Activated CD8-positive, alpha-beta memory T cell treated with anti-CD3 and anti-CD28 coated beads, Interleukin-2, amount 50 U/mL, for 24 hours (primary cell): ENCODE measurements around the gene HSD17B11.
"Not testable (repeated sequence)": the region's sequence is repeated elsewhere in the genome, so short reads cannot be mapped to it uniquely, and the experiment has no call there.

Experiments
- DNase-seq: peaks from one replicate; pipeline ENCODE4 v3.0.0-alpha.2; 2020; ENCODE audit errors: extremely low read depth

HSD17B11 gene

GRCh38 chr4:87356832-87357526, 34.0 kb downstream of the HSD17B11 start:
- DNase-seq, result no peak

GRCh38 chr4:87354168-87355102, 36.6 kb downstream of the HSD17B11 start:
- no peak for DNase-seq

GRCh38 chr4:87353592-87353991, 37.4 kb downstream of the HSD17B11 start:
- no peak for DNase-seq

- no peak for DNase-seq
These were observed 45.8 kb downstream of the HSD17B11 start for GRCh38 chr4:87345139-87345538.

GRCh38 chr4:87342872-87343271, 48.1 kb downstream of the HSD17B11 start:
- DNase-seq, result no peak

- DNase-seq, result not testable (repeated sequence)
These were observed 48.9 kb downstream of the HSD17B11 start for GRCh38 chr4:87341954-87342635.

- DNase-seq, result no peak
These were observed 51.5 kb downstream of the HSD17B11 start for GRCh38 chr4:87339440-87339839.

GRCh38 chr4:87337361-87337760, 53.6 kb downstream of the HSD17B11 start:
- DNase-seq, result no peak

GRCh38 chr4:87333267-87333666, 57.7 kb downstream of the HSD17B11 start:
- no peak for DNase-seq

- no peak for DNase-seq
These were observed 60.2 kb downstream of the HSD17B11 start for GRCh38 chr4:87330761-87331160.

- DNase-seq, result no peak
These were observed 63.9 kb downstream of the HSD17B11 start for GRCh38 chr4:87327136-87327535.

GRCh38 chr4:87326460-87326859, 64.5 kb downstream of the HSD17B11 start:
- DNase-seq, result no peak

GRCh38 chr4:87322754-87323153, 68.2 kb downstream of the HSD17B11 start, which contains the start of gene HSD17B13:
TSS of gene HSD17B13 (minus strand) at chr4:87322882. CDS start at chr4:87322841, 41 bp downstream.
- DNase-seq, result no peak

- DNase-seq, result no peak
These were observed 69.1 kb downstream of the HSD17B11 start for GRCh38 chr4:87321888-87322287.

GRCh38 chr4:87317527-87317926, 73.5 kb downstream of the HSD17B11 start:
- DNase-seq, result no peak

- DNase-seq, result no peak
These were observed 74.0 kb downstream of the HSD17B11 start for GRCh38 chr4:87316961-87317360.

GRCh38 chr4:87315000-87315399, 76.0 kb downstream of the HSD17B11 start:
- not testable (repeated sequence) for DNase-seq

GRCh38 chr4:87313756-87314155, 77.2 kb downstream of the HSD17B11 start:
- no peak for DNase-seq

- DNase-seq, result no peak
These were observed 79.3 kb downstream of the HSD17B11 start for GRCh38 chr4:87311684-87312083.

- no peak for DNase-seq
These were observed 80.2 kb downstream of the HSD17B11 start for GRCh38 chr4:87310691-87311335.

- DNase-seq, result no peak
These were observed 81.4 kb downstream of the HSD17B11 start for GRCh38 chr4:87309625-87310024.

- DNase-seq, result no peak
These were observed 84.9 kb downstream of the HSD17B11 start for GRCh38 chr4:87306056-87306455.
